Measurements from ENCODE around the gene MYRIP.

MYRIP gene

GRCh38 chr3:40187945-40188344, 378.5 kb downstream of the MYRIP start:
- Histone ChIP-seq H3K4me1 (ENCODE audit: control insufficient read depth, insufficient read depth, low read length) (peaks cover 7% of the 10 kb centered on the region), H3K9ac (ENCODE audit: low read length) (no peak overlapping the region), H3K9me3 (ENCODE audit: control insufficient read depth, insufficient read depth, low read depth, low read length) (no peaks in the 10 kb centered on the region), H3K27me3 (ENCODE audit: control insufficient read depth, insufficient read depth, low read length) (no peaks in the 10 kb centered on the region), H3K4me3 (ENCODE audit: low read depth, low read length) (no peak overlapping the region), H3K27ac (ENCODE audit: low read depth, low read length) (no peak overlapping the region), H3K36me3 (ENCODE audit: control insufficient read depth, insufficient read depth, low read length) (no peaks in the 10 kb centered on the region)

DNA sequence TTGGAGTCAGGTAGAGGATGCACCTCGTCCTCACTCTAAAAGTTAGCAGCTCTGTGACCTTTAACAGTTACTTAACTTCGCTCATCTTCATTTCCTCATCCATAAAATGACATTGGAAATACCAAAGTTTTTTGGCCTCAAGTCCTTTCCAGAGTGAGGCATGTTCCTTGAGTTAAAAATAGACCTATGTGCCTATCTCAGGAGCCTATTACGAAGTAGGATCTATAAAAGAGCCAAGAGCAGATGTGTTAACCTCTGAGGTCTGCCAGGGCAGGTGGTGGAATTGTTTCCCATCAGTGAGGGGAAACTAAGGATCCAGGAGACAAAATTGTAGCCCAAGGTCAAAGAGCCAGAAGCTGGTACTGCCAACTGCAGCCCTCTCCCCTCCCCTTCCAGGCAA, 379.7 kb downstream of the MYRIP start:
- Histone ChIP-seq H3K27me3 (ENCODE audit: control insufficient read depth, insufficient read depth, low read length) (no peaks in the 10 kb centered on the region), H3K4me1 (ENCODE audit: control insufficient read depth, insufficient read depth, low read length) (peaks cover 7% of the 10 kb centered on the region), H3K9me3 (ENCODE audit: control insufficient read depth, insufficient read depth, low read depth, low read length) (no peaks in the 10 kb centered on the region), H3K4me3 (ENCODE audit: low read depth, low read length) (no peak overlapping the region), H3K27ac (ENCODE audit: low read depth, low read length) (no peak overlapping the region), H3K9ac (ENCODE audit: low read length) (no peak overlapping the region), H3K36me3 (ENCODE audit: control insufficient read depth, insufficient read depth, low read length) (no peaks in the 10 kb centered on the region)

- Histone ChIP-seq H3K4me1 (ENCODE audit: control insufficient read depth, insufficient read depth, low read length) (peaks cover 7% of the 10 kb centered on the region), H3K27ac (ENCODE audit: low read depth, low read length) (no peak overlapping the region), H3K4me3 (ENCODE audit: low read depth, low read length) (no peak overlapping the region), H3K27me3 (ENCODE audit: control insufficient read depth, insufficient read depth, low read length) (no peaks in the 10 kb centered on the region), H3K36me3 (ENCODE audit: control insufficient read depth, insufficient read depth, low read length) (no peaks in the 10 kb centered on the region), H3K9ac (ENCODE audit: low read length) (no peak overlapping the region), H3K9me3 (ENCODE audit: control insufficient read depth, insufficient read depth, low read depth, low read length) (no peaks in the 10 kb centered on the region)
Measured at GRCh38 chr3:40190056-40190455, 380.6 kb downstream of the MYRIP start.

GRCh38 chr3:40191251-40191650, 381.8 kb downstream of the MYRIP start:
- Histone ChIP-seq H3K9ac (ENCODE audit: low read length) (no peak overlapping the region), H3K9me3 (ENCODE audit: control insufficient read depth, insufficient read depth, low read depth, low read length) (no peaks in the 10 kb centered on the region), H3K36me3 (ENCODE audit: control insufficient read depth, insufficient read depth, low read length) (no peaks in the 10 kb centered on the region), H3K4me1 (ENCODE audit: control insufficient read depth, insufficient read depth, low read length) (peaks cover 7% of the 10 kb centered on the region), H3K27me3 (ENCODE audit: control insufficient read depth, insufficient read depth, low read length) (no peaks in the 10 kb centered on the region), H3K4me3 (ENCODE audit: low read depth, low read length) (no peak overlapping the region), H3K27ac (ENCODE audit: low read depth, low read length) (no peak overlapping the region)

DNA sequence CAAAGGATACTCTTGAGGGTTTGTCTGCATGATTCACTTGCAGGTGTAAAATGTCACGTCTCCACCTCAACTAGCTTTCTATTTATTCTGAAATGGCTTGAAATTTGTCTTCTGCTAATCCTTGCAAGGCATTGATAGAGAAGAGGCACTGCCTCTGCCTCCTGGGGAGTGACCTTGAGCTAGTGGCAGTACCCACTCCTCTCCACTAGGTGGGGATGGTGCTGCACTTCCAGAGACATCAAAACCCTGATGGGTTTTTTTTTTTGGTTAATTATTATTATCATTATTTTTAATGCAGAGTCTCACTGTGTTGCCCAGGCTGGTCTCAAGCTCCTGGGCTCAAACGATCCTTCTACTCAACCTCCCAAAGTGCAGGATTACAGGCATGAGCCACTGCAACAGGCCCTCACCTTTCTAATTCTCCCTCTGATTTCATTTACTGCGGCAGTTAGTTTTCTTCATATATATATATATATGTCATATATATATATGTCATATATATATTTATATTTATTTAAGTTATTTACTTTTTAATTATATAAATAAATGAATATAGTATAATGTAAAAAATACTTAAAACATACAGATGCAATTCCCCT, 382.5 kb downstream of the MYRIP start:
- Histone ChIP-seq H3K9me3 (ENCODE audit: control insufficient read depth, insufficient read depth, low read depth, low read length) (no peaks in the 10 kb centered on the region), H3K27ac (ENCODE audit: low read depth, low read length) (no peak overlapping the region), H3K4me1 (ENCODE audit: control insufficient read depth, insufficient read depth, low read length) (peaks cover 7% of the 10 kb centered on the region), H3K4me3 (ENCODE audit: low read depth, low read length) (no peak overlapping the region), H3K36me3 (ENCODE audit: control insufficient read depth, insufficient read depth, low read length) (no peaks in the 10 kb centered on the region), H3K27me3 (ENCODE audit: control insufficient read depth, insufficient read depth, low read length) (no peaks in the 10 kb centered on the region), H3K9ac (ENCODE audit: low read length) (no peak overlapping the region)

GRCh38 chr3:40192628-40193027, 383.2 kb downstream of the MYRIP start:
- H3K9ac ChIP-seq (ENCODE audit: low read length) = no peak overlapping the region
- H3K4me1 ChIP-seq (ENCODE audit: control insufficient read depth, insufficient read depth, low read length) = peaks cover 7% of the 10 kb centered on the region
- no peak overlapping the region for H3K27ac ChIP-seq (ENCODE audit: low read depth, low read length)
- no peaks in the 10 kb centered on the region for H3K9me3 ChIP-seq (ENCODE audit: control insufficient read depth, insufficient read depth, low read depth, low read length)
- H3K4me3 ChIP-seq (ENCODE audit: low read depth, low read length) = no peak overlapping the region
- H3K36me3 ChIP-seq (ENCODE audit: control insufficient read depth, insufficient read depth, low read length) = no peaks in the 10 kb centered on the region
- H3K27me3 ChIP-seq (ENCODE audit: control insufficient read depth, insufficient read depth, low read length) = no peaks in the 10 kb centered on the region

GRCh38 chr3:40196966-40197365, 387.6 kb downstream of the MYRIP start:
- H3K27ac ChIP-seq (ENCODE audit: low read depth, low read length) = no peak overlapping the region
- H3K9me3 ChIP-seq (ENCODE audit: control insufficient read depth, insufficient read depth, low read depth, low read length) = no peaks in the 10 kb centered on the region
- no peak overlapping the region for H3K9ac ChIP-seq (ENCODE audit: low read length)
- no peaks in the 10 kb centered on the region for H3K36me3 ChIP-seq (ENCODE audit: control insufficient read depth, insufficient read depth, low read length)
- H3K4me3 ChIP-seq (ENCODE audit: low read depth, low read length) = no peak overlapping the region
- H3K4me1 ChIP-seq (ENCODE audit: control insufficient read depth, insufficient read depth, low read length) = peaks cover 7% of the 10 kb centered on the region
- no peaks in the 10 kb centered on the region for H3K27me3 ChIP-seq (ENCODE audit: control insufficient read depth, insufficient read depth, low read length)

DNA sequence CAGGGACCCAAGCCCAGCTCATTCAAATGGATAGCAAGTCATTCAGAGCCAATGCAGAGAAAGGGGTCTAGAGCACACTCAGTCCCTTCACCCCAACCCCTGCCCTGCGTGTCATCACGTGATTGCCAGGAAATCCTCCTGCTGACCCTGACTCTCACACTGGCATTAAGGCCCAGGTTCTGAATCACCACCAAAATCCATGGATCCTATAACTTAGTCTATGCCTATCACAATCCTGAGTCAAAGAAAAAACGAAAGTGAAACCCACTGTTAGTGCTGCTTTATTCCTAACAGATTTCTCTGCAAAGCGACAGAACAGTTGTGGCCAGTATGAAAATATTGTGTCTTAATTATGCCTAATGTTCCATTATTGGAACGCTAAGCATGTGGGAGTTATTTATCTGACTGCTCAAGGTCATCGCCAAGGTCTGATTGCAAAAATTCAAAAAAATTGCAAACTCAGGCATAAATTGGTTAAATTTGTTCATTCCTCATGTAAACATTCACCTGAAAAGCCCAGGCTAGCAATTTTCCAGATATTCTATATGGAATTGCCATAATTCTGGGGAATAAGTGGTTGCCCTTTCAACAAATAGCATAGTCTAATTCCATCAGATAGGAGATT, 391.4 kb downstream of the MYRIP start:
- no peak overlapping the region for H3K27ac ChIP-seq (ENCODE audit: low read depth, low read length)
- H3K27me3 ChIP-seq (ENCODE audit: control insufficient read depth, insufficient read depth, low read length) = no peaks in the 10 kb centered on the region
- 0 out of 2 replicates have a peak, but pooled peaks cover 3% of the 10 kb centered on the region for H3K4me1 ChIP-seq (ENCODE audit: control insufficient read depth, insufficient read depth, low read length)
- no peak overlapping the region for H3K4me3 ChIP-seq (ENCODE audit: low read depth, low read length)
- no peak overlapping the region for H3K9ac ChIP-seq (ENCODE audit: low read length)
- no peaks in the 10 kb centered on the region for H3K36me3 ChIP-seq (ENCODE audit: control insufficient read depth, insufficient read depth, low read length)
- H3K9me3 ChIP-seq (ENCODE audit: control insufficient read depth, insufficient read depth, low read depth, low read length) = no peaks in the 10 kb centered on the region

GRCh38 chr3:40201770-40202169, 392.4 kb downstream of the MYRIP start:
- no peaks in the 10 kb centered on the region for H3K9me3 ChIP-seq (ENCODE audit: control insufficient read depth, insufficient read depth, low read depth, low read length)
- no peaks in the 10 kb centered on the region for H3K27me3 ChIP-seq (ENCODE audit: control insufficient read depth, insufficient read depth, low read length)
- no peak overlapping the region for H3K4me3 ChIP-seq (ENCODE audit: low read depth, low read length)
- no peak overlapping the region for H3K27ac ChIP-seq (ENCODE audit: low read depth, low read length)
- H3K36me3 ChIP-seq (ENCODE audit: control insufficient read depth, insufficient read depth, low read length) = no peaks in the 10 kb centered on the region
- H3K4me1 ChIP-seq (ENCODE audit: control insufficient read depth, insufficient read depth, low read length) = 0 out of 2 replicates have a peak, but pooled peaks cover 3% of the 10 kb centered on the region
- H3K9ac ChIP-seq (ENCODE audit: low read length) = no peak overlapping the region

GRCh38 chr3:40206522-40206921, 397.1 kb downstream of the MYRIP start:
- Histone ChIP-seq H3K27ac (ENCODE audit: low read depth, low read length) (no peak overlapping the region), H3K4me3 (ENCODE audit: low read depth, low read length) (no peak overlapping the region), H3K4me1 (ENCODE audit: control insufficient read depth, insufficient read depth, low read length) (0 out of 2 replicates have a peak, but pooled peaks cover 3% of the 10 kb centered on the region), H3K9ac (ENCODE audit: low read length) (no peak overlapping the region), H3K36me3 (ENCODE audit: control insufficient read depth, insufficient read depth, low read length) (no peaks in the 10 kb centered on the region), H3K9me3 (ENCODE audit: control insufficient read depth, insufficient read depth, low read depth, low read length) (no peaks in the 10 kb centered on the region), H3K27me3 (ENCODE audit: control insufficient read depth, insufficient read depth, low read length) (no peaks in the 10 kb centered on the region)

DNA sequence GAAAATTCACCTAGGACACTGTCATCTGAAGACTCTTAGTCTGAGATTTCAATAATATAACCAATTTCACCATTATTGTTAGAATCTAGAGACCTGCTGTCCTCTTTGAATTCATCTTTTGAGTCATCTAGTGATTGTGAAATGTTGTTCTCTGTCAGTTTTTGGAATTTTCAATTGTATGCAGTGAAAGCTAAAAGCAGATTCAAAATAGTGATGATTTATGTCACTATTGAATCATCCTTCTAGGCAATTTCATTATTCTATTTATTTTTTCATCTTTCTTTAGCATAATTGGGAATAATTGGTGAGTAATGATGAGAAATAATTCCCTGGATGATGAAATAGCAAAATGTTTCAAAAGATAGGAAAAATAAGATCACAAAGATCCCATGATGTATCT, 398.4 kb downstream of the MYRIP start:
- H3K36me3 ChIP-seq (ENCODE audit: control insufficient read depth, insufficient read depth, low read length) = no peaks in the 10 kb centered on the region

More for the DNA sequence above, 398.4 kb downstream of the MYRIP start:
- Histone ChIP-seq H3K27ac (ENCODE audit: low read depth, low read length) (no peak overlapping the region), H3K9ac (ENCODE audit: low read length) (no peak overlapping the region), H3K27me3 (ENCODE audit: control insufficient read depth, insufficient read depth, low read length) (no peaks in the 10 kb centered on the region), H3K9me3 (ENCODE audit: control insufficient read depth, insufficient read depth, low read depth, low read length) (no peaks in the 10 kb centered on the region), H3K4me3 (ENCODE audit: low read depth, low read length) (no peak overlapping the region), H3K4me1 (ENCODE audit: control insufficient read depth, insufficient read depth, low read length) (0 out of 2 replicates have a peak, but pooled peaks cover 3% of the 10 kb centered on the region)

Measured in HUES6 (cell line).